ENCODE results near the gene PTPRCAP.

PTPRCAP gene

GRCh38 chr11:67393437-67393836 lies 44.0 kb downstream of the PTPRCAP start:
- DNase-seq, result no peak

GRCh38 chr11:67392183-67392715 lies 45.2 kb downstream of the PTPRCAP start:
- no peak for DNase-seq

GRCh38 chr11:67391304-67392182 lies 45.9 kb downstream of the PTPRCAP start, which contains the start of gene RAD9A:
RAD9A (plus strand) TSS chr11:67391986; CDS start chr11:67392045, 59 bp downstream.
- peak; percentile 85 to 94 for DNase-seq

GRCh38 chr11:67390947-67391303 lies 46.6 kb downstream of the PTPRCAP start:
- no peak for DNase-seq

- DNase-seq, result peak; percentile 18 to 31
Observed at GRCh38 chr11:67389477-67389876, 48.0 kb downstream of the PTPRCAP start.

GRCh38 chr11:67387518-67387917 lies 50.0 kb downstream of the PTPRCAP start:
- no peak for DNase-seq

GRCh38 chr11:67387069-67387468 lies 50.4 kb downstream of the PTPRCAP start:
- DNase-seq, result no peak

Measured in AML-193 (cell line).